Myocyte (in vitro differentiated cells): ENCODE data around the gene CDADC1. TPM values are rescaled to one million over a fixed set of nuclear protein-coding genes. Genes with fewer than 3 reads are reported as not detected.

ENCODE experiments used
- total RNA-seq: library from RNA; depleted of rRNA; stranded (reverse); fragments of >200 nt; gene quantifications from 2 replicates; pipeline ENCODE4 v1.2.3, GENCODE V29; 2014

The CDADC1 gene
- total RNA-seq, 1 donor from 2014 or later: 6.9 TPM

Other genes with a start within 250 kb of the CDADC1 start
- not detected in 2 replicates for gene MLNR, start 27.6 kb upstream of the CDADC1 start, total RNA-seq
- gene CAB39L, start 196.1 kb downstream of the CDADC1 start, total RNA-seq: 6.9 and 9.4 TPM in 2 replicates
- gene SETDB2, start 196.3 kb downstream of the CDADC1 start, total RNA-seq: 8.6 and 13.0 TPM in 2 replicates
- 14.5 and 20.9 TPM in 2 replicates for gene PHF11, start 248.0 kb downstream of the CDADC1 start, total RNA-seq